GM12865 (cell line): ENCODE results near the gene DLG4.

Experiments used
- DNase-seq: peaks from one replicate; pipeline ENCODE4 v3.0.0; 2010; ENCODE audit warnings: low read depth
- H3K4me3 ChIP-seq: 2 replicates; pipeline ENCODE4 v1.5.1; 2011; ENCODE audit warnings: mild to moderate bottlenecking, low read depth, low read length, control low read depth
- CTCF ChIP-seq: IDR thresholded peaks from 2 replicates; pipeline ENCODE4 v1.5.1; 2011; ENCODE audit warnings: low read length, control low read depth, low read depth, inconsistent platforms; ENCODE audit not compliant: insufficient read depth; ENCODE audit errors: missing control alignments

DLG4 gene

GRCh38 chr17:7137171-7137943 is 82.3 kb downstream of the DLG4 start:
- TF ChIP-seq CTCF, result no peak
- no peak for DNase-seq
- H3K4me3 ChIP-seq, result no peak overlapping the region
